Sigmoid colon (tissue), 4 donors: Measurements from ENCODE around the gene MYH11.

Experiments used
- POLR2A ChIP-seq, 2 donors: fragments of 450-650 bp; IDR thresholded peaks; one replicate each; pipeline ENCODE4 v1.6.1; 2016; ENCODE audit warnings: antibody characterized with exemption in 2 of 2, mild to moderate bottlenecking in 2 of 2, moderate library complexity in 2 of 2
- POLR2AphosphoS5 ChIP-seq, 4 donors: sonication (generic); formaldehyde crosslinking; IDR thresholded peaks; one replicate each; pipeline ENCODE4 v1.6.1; 2017; ENCODE audit warnings: antibody characterized with exemption in 4 of 4
- TF ChIP-seq, protein P1 (sequence below), 4 experiments: fragments of 450-650 bp in 3 of 4; fragments of 200-600 bp in 1 of 4; IDR thresholded peaks; one replicate each; pipeline ENCODE4 v1.5.1; 2016 to 2019; ENCODE audit warnings: antibody characterized with exemption in 4 of 4, mild to moderate bottlenecking in 3 of 4, moderate library complexity in 2 of 4

DNA sequence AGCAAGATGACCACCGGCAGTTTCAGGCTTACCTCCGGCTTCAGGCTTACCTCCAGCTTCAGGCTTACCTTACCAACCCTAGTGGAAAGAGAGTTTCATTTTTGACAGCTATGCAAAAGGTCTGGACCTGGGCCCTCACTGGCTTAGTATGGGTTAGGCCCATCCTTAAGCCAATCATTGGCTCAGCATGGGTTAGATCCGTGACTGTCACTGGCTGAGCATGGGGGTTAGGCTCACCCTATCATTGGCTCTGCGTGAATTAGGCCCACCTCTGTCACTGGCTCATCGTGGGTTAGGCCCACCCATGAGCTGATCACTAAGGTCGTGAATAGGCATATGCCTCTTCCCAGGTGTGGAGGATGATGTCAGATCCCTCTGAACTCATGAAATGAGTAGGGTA, 198.7 kb downstream of the MYH11 start:
- TF ChIP-seq, protein P1, sequence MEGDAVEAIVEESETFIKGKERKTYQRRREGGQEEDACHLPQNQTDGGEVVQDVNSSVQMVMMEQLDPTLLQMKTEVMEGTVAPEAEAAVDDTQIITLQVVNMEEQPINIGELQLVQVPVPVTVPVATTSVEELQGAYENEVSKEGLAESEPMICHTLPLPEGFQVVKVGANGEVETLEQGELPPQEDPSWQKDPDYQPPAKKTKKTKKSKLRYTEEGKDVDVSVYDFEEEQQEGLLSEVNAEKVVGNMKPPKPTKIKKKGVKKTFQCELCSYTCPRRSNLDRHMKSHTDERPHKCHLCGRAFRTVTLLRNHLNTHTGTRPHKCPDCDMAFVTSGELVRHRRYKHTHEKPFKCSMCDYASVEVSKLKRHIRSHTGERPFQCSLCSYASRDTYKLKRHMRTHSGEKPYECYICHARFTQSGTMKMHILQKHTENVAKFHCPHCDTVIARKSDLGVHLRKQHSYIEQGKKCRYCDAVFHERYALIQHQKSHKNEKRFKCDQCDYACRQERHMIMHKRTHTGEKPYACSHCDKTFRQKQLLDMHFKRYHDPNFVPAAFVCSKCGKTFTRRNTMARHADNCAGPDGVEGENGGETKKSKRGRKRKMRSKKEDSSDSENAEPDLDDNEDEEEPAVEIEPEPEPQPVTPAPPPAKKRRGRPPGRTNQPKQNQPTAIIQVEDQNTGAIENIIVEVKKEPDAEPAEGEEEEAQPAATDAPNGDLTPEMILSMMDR (IDR thresholded peaks at IDR 0.05) = no peak
- TF ChIP-seq POLR2A (IDR thresholded peaks at IDR 0.05) (no peak), POLR2AphosphoS5 (IDR thresholded peaks at IDR 0.05) (no peak)
